SK-N-SH (cell line): ENCODE measurements around the gene PPP2R3B. TPM values are rescaled to one million over a fixed set of nuclear protein-coding genes. Genes with fewer than 3 reads are reported as not detected.

Experiments used
- CTCF ChIA-PET: fragments of 300-600, 350-600 bp; formaldehyde crosslinking; extraction: SDS; loops from one replicate; lab custom pipeline; 2021; lab: Yijun Ruan, JAX
- POLR2A ChIA-PET: fragments of 350-600 bp; sonication (Branson Sonifier 250); formaldehyde crosslinking; extraction: SDS; loops from one replicate; lab custom pipeline; 2020; ENCODE audit warnings: antibody characterized with exemption, inconsistent platforms; lab: Yijun Ruan, JAX
- DNase-seq: peaks from one replicate; pipeline ENCODE4 v3.0.0; 2012
- H2AFZ ChIP-seq: fragments of 200-600 bp; sonication (generic); 2 replicates; pipeline ENCODE4 v1.8.1; 2016; ENCODE audit warnings: antibody characterized with exemption, mild to moderate bottlenecking, low read depth
- H3F3A ChIP-seq: fragments of 200-600 bp; sonication (generic); replicated peaks from 2 replicates; pipeline ENCODE3; 2016; ENCODE audit warnings: antibody characterized with exemption, mild to moderate bottlenecking; ENCODE audit not compliant: insufficient read depth
- H3K27ac ChIP-seq, 2 experiments: fragments of 200-500 bp in 1 of 2; fragments of 200-600 bp in 1 of 2; sonication (Bioruptor generic) in 1 of 2; sonication (generic), shearing (Covaris generic) in 1 of 2; 2 replicates each; pipeline versions ENCODE4 v1.5.1 to v1.6.1; 2014 to 2016; ENCODE audit warnings: low read depth in 2 of 2, inconsistent platforms in 1 of 2, low read length in 1 of 2, mild to moderate bottlenecking in 1 of 2, mixed read lengths in 1 of 2
- H3K27me3 ChIP-seq: fragments of 200-600 bp; sonication (generic), shearing (Covaris generic); 2 replicates; pipeline ENCODE4 v1.6.1; 2016; ENCODE audit warnings: mixed run types; ENCODE audit not compliant: insufficient read depth
- H3K36me3 ChIP-seq, 2 experiments: fragments of 200-500 bp in 1 of 2; fragments of 200-600 bp in 1 of 2; sonication (Bioruptor generic) in 1 of 2; sonication (generic) in 1 of 2; replicated peaks in 1 of 2; 2 replicates each; pipeline versions ENCODE3 to v1.5.1; 2014 to 2016; ENCODE audit warnings: low read length in 1 of 2, mild to moderate bottlenecking in 1 of 2; ENCODE audit not compliant: insufficient read depth in 2 of 2, control insufficient read depth in 1 of 2
- H3K4me1 ChIP-seq, 2 experiments: fragments of 200-500 bp in 1 of 2; fragments of 200-600 bp in 1 of 2; sonication (Bioruptor generic) in 1 of 2; sonication (generic), shearing (Covaris generic) in 1 of 2; 2 replicates each; pipeline versions ENCODE4 v1.5.1 to v1.6.1; 2014 to 2016; ENCODE audit warnings: low read depth in 1 of 2, low read length in 1 of 2, mixed run types in 1 of 2; ENCODE audit not compliant: insufficient read depth in 2 of 2, control insufficient read depth in 1 of 2
- H3K4me2 ChIP-seq: fragments of 200-600 bp; sonication (generic), shearing (Covaris generic); 2 replicates; pipeline ENCODE4 v1.6.1; 2017; ENCODE audit warnings: mixed run types
- H3K4me3 ChIP-seq, 2 experiments: fragments of 200-500 bp in 1 of 2; fragments of 200-600 bp in 1 of 2; sonication (Bioruptor generic) in 1 of 2; sonication (generic), shearing (Covaris generic) in 1 of 2; 2 replicates each; pipeline versions ENCODE4 v1.5.1 to v1.8.1; 2014 to 2016; ENCODE audit warnings: low read depth in 2 of 2, inconsistent platforms in 1 of 2, low read length in 1 of 2, mild to moderate bottlenecking in 1 of 2, mixed read lengths in 1 of 2, moderate library complexity in 1 of 2
- H3K79me2 ChIP-seq: fragments of 200-600 bp; sonication (generic); 2 replicates; pipeline ENCODE4 v1.8.1; 2017; ENCODE audit warnings: mild to moderate bottlenecking; ENCODE audit not compliant: insufficient read depth
- H3K9ac ChIP-seq: fragments of 200-600 bp; sonication (generic); 2 replicates; pipeline ENCODE4 v1.6.1; 2017; ENCODE audit warnings: mixed run types
- H3K9me2 ChIP-seq: fragments of 200-600 bp; sonication (generic); 2 replicates; pipeline ENCODE4 v1.6.1; 2017; ENCODE audit warnings: mixed run types
- H3K9me3 ChIP-seq: fragments of 200-600 bp; sonication (generic); 2 replicates; pipeline ENCODE4 v1.6.1; 2017; ENCODE audit warnings: mixed run types, mild to moderate bottlenecking, moderate library complexity
- H4K20me1 ChIP-seq: fragments of 200-600 bp; sonication (generic); 2 replicates; pipeline ENCODE4 v1.6.1; 2017; ENCODE audit warnings: mild to moderate bottlenecking, mixed run types; ENCODE audit not compliant: insufficient read depth
- EP300 ChIP-seq, 2 experiments: IDR thresholded peaks; 2 replicates each; pipeline versions ENCODE4 v1.4.0 to v1.6.1; 2012; ENCODE audit warnings: borderline replicate concordance in 1 of 2, low read depth in 1 of 2, low read length in 1 of 2
- FOXJ3 ChIP-seq: sonication (generic); formaldehyde crosslinking; IDR thresholded peaks from 2 replicates; pipeline ENCODE4 v1.5.1; 2020; ENCODE audit warnings: mild to moderate bottlenecking, missing genetic modification reagents
- FOXM1 ChIP-seq: IDR thresholded peaks from 2 replicates; pipeline ENCODE4 v1.4.0; 2012; ENCODE audit warnings: low read depth, mild to moderate bottlenecking
- GABPA ChIP-seq: IDR thresholded peaks from 2 replicates; pipeline ENCODE4 v1.4.0; 2012; ENCODE audit warnings: low read depth, mild to moderate bottlenecking
- GATA2 ChIP-seq: sonication (generic); formaldehyde crosslinking; IDR thresholded peaks from 2 replicates; pipeline ENCODE4 v1.5.0; 2020; ENCODE audit warnings: mild to moderate bottlenecking, missing genetic modification reagents
- MEF2A ChIP-seq: IDR thresholded peaks from 2 replicates; pipeline ENCODE4 v1.4.0; 2012; ENCODE audit warnings: low read depth, borderline replicate concordance
- NRF1 ChIP-seq: IDR thresholded peaks from 2 replicates; pipeline ENCODE4 v1.6.1; 2012; ENCODE audit warnings: low read depth, mild to moderate bottlenecking, low read length
- RAD21 ChIP-seq: IDR thresholded peaks from 2 replicates; pipeline ENCODE4 v1.6.1; 2012; ENCODE audit warnings: mild to moderate bottlenecking, low read length
- RCOR1 ChIP-seq: fragments of 150-350 bp; IDR thresholded peaks from 2 replicates; pipeline ENCODE4 v1.6.1; 2017; ENCODE audit warnings: antibody characterized with exemption, low read length
- RXRA ChIP-seq: IDR thresholded peaks from 2 replicates; pipeline ENCODE4 v1.4.0; 2012; ENCODE audit warnings: low read depth, mild to moderate bottlenecking, borderline replicate concordance
- SIN3A ChIP-seq: IDR thresholded peaks from 2 replicates; pipeline ENCODE4 v1.6.1; 2012; ENCODE audit warnings: low read depth, mild to moderate bottlenecking, low read length, moderate library complexity, borderline replicate concordance
- SMC3 ChIP-seq: IDR thresholded peaks from 2 replicates; pipeline ENCODE4 v1.6.1; 2012; ENCODE audit warnings: low read depth, low read length, improper control_type of control experiment
- TAF1 ChIP-seq: IDR thresholded peaks from 2 replicates; pipeline ENCODE4 v1.6.1; 2012; ENCODE audit warnings: low read depth, mild to moderate bottlenecking, low read length, moderate library complexity, borderline replicate concordance
- TCF12 ChIP-seq: IDR thresholded peaks from 2 replicates; pipeline ENCODE4 v1.4.0; 2012
- TEAD4 ChIP-seq: IDR thresholded peaks from 2 replicates; pipeline ENCODE4 v1.4.0; 2012; ENCODE audit warnings: mild to moderate bottlenecking, borderline replicate concordance; ENCODE audit not compliant: insufficient read depth
- YY1 ChIP-seq: IDR thresholded peaks from 2 replicates; pipeline ENCODE4 v1.4.0; 2012; ENCODE audit warnings: low read depth, mild to moderate bottlenecking
- WGBS: methylation state at CpG from one replicate; pipeline ENCODE4 v1.1.6; 2017; ENCODE audit warnings: low lambda C conversion rate; 5-methylcytosine and 5-hydroxymethylcytosine counted together
- polyA plus RNA-seq, 3 experiments: library from polyadenylated mRNA; depleted of rRNA; stranded (reverse); fragments of >200 nt; gene quantifications; 2 replicates each; pipeline ENCODE4 v1.2.3, GENCODE V29; 2012
- TF ChIP-seq, protein P1 (sequence below): IDR thresholded peaks from 2 replicates; pipeline ENCODE4 v1.6.1; 2012; ENCODE audit warnings: mild to moderate bottlenecking, low read depth, low read length, moderate library complexity
- TF ChIP-seq, protein P2 (sequence below): fragments of 200-600 bp; sonication (generic); IDR thresholded peaks from 2 replicates; pipeline ENCODE4 v1.6.1; 2017; ENCODE audit warnings: antibody characterized with exemption, mild to moderate bottlenecking, moderate library complexity
- TF ChIP-seq, protein P3 (sequence below): fragments of 150-350 bp; IDR thresholded peaks from 2 replicates; pipeline ENCODE4 v1.6.1; 2016; ENCODE audit warnings: mild to moderate bottlenecking, low read depth, low read length
- TF ChIP-seq, protein P4 (sequence below): IDR thresholded peaks from 2 replicates; pipeline ENCODE4; 2012

The PPP2R3B gene
- polyA plus RNA-seq, 1 of the 3 experiments (the other 2 are of a cell fraction), result 19.4 TPM

DNA sequence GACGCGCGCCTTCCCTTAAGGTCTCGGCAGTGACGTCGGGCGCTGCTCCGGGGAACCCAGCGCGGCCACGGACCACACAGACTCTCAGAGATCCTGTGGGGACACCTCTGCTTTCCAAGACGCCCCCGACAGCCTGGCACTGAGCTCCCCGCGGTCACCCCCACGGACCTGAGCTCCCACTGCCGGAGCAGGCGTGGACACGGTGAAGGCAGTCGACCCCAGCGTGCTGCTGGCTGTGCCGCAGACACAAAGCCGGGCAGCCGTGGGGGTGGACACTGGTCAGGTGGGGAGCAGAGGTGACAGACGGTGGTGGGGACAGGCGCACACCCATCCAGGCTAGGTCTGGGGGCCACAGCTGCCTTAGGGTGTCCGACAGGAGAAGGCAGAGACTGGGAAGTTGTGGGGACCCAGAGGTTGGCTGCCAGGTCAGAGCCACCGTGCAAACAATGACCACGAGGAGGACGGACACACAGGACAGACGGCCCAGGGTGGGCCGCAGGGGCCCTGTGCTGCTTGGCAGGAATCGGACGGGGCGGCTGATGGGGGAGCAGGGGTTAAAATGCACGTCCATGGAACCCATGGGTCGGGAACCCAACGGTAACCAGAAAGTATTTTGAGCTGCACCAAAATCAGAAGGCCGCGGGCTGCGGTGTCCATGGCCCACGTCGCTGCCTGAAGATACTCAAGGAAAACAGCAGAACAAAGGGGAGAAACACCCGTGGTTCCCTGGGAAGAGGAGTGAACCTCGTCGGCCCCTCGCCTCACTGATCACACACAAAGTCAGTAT, 51.5 kb downstream of the PPP2R3B start:
- H3K9ac ChIP-seq, result no peak overlapping the region
- peaks cover 0 to 5% of the 10 kb centered on the region in 2 experiments for H3K36me3 ChIP-seq
- H3K4me1 ChIP-seq, result peaks cover 0 to 2% of the 10 kb centered on the region in 2 experiments; a peak in 1 of 4 replicates
- no peak for DNase-seq
- H3K4me3 ChIP-seq, result no peak overlapping the region
- TF ChIP-seq RAD21 (no peak), GATA2 (no peak), EP300 (IDR thresholded peaks at IDR 0.05; ENCODE audit: borderline replicate concordance in 1 of 2, low read depth in 1 of 2, low read length in 1 of 2) (no peak), RCOR1 (no peak), RXRA (no peak), GABPA (no peak)
- TF ChIP-seq, protein P1, sequence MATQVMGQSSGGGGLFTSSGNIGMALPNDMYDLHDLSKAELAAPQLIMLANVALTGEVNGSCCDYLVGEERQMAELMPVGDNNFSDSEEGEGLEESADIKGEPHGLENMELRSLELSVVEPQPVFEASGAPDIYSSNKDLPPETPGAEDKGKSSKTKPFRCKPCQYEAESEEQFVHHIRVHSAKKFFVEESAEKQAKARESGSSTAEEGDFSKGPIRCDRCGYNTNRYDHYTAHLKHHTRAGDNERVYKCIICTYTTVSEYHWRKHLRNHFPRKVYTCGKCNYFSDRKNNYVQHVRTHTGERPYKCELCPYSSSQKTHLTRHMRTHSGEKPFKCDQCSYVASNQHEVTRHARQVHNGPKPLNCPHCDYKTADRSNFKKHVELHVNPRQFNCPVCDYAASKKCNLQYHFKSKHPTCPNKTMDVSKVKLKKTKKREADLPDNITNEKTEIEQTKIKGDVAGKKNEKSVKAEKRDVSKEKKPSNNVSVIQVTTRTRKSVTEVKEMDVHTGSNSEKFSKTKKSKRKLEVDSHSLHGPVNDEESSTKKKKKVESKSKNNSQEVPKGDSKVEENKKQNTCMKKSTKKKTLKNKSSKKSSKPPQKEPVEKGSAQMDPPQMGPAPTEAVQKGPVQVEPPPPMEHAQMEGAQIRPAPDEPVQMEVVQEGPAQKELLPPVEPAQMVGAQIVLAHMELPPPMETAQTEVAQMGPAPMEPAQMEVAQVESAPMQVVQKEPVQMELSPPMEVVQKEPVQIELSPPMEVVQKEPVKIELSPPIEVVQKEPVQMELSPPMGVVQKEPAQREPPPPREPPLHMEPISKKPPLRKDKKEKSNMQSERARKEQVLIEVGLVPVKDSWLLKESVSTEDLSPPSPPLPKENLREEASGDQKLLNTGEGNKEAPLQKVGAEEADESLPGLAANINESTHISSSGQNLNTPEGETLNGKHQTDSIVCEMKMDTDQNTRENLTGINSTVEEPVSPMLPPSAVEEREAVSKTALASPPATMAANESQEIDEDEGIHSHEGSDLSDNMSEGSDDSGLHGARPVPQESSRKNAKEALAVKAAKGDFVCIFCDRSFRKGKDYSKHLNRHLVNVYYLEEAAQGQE, result no peak
- H3K27me3 ChIP-seq, result no peaks in the 10 kb centered on the region
- ChIA-PET POLR2A (no interaction called here), CTCF (no interaction called here)
- H3K4me2 ChIP-seq, result no peak overlapping the region
- no peaks in the 10 kb centered on the region for H4K20me1 ChIP-seq
- H3K27ac ChIP-seq, result no peak overlapping the region
- no peaks in the 10 kb centered on the region for H3K9me2 ChIP-seq
- H3K9me3 ChIP-seq, result no peaks in the 10 kb centered on the region
- H3K79me2 ChIP-seq, result no peaks in the 10 kb centered on the region
- WGBS, result 95% methylated on average over 47 of the region's 47 CpGs
- H2AFZ ChIP-seq, result no peak overlapping the region
- H3F3A ChIP-seq, result no peaks in the 10 kb centered on the region

DNA sequence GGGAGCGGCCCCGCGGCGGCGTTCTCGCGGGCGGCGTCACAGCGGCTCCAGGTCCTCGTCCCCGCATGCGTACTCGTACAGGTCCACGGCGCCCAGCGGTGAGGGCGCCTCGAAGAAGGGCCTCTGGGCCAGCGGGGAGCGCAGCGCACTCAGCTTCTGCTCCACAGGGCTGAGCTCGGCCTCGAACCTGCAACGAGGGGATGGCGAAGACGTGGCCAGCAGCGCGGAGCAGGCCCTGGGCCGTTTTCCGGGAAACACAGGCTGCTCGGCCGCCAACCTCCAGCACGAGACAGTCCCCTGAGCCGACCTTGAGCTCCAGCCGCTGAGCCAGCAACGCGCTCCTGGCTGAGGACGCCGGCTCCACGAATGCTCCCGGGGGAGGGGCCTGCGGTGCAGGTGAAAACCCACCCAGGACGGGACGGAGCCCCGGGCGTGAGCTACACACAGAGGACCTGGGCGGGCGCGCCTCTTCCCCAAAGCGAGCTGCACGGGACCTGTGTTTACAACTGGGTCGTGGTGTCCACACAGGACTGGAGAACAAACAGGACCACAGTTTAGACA, 52.3 kb downstream of the PPP2R3B start:
- no peak overlapping the region for H3K27ac ChIP-seq
- ChIA-PET POLR2A (no interaction called here), CTCF (no interaction called here)
- TF ChIP-seq, protein P2, sequence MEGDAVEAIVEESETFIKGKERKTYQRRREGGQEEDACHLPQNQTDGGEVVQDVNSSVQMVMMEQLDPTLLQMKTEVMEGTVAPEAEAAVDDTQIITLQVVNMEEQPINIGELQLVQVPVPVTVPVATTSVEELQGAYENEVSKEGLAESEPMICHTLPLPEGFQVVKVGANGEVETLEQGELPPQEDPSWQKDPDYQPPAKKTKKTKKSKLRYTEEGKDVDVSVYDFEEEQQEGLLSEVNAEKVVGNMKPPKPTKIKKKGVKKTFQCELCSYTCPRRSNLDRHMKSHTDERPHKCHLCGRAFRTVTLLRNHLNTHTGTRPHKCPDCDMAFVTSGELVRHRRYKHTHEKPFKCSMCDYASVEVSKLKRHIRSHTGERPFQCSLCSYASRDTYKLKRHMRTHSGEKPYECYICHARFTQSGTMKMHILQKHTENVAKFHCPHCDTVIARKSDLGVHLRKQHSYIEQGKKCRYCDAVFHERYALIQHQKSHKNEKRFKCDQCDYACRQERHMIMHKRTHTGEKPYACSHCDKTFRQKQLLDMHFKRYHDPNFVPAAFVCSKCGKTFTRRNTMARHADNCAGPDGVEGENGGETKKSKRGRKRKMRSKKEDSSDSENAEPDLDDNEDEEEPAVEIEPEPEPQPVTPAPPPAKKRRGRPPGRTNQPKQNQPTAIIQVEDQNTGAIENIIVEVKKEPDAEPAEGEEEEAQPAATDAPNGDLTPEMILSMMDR, result no peak
- TF ChIP-seq YY1 (no peak), SMC3 (no peak), FOXJ3 (CRISPR knock-in tag) (no peak), RXRA (no peak), TEAD4 (no peak), TAF1 (no peak), NRF1 (no peak), MEF2A (no peak), RAD21 (no peak), TCF12 (no peak), FOXM1 (no peak), SIN3A (no peak)
- TF ChIP-seq, protein P3, sequence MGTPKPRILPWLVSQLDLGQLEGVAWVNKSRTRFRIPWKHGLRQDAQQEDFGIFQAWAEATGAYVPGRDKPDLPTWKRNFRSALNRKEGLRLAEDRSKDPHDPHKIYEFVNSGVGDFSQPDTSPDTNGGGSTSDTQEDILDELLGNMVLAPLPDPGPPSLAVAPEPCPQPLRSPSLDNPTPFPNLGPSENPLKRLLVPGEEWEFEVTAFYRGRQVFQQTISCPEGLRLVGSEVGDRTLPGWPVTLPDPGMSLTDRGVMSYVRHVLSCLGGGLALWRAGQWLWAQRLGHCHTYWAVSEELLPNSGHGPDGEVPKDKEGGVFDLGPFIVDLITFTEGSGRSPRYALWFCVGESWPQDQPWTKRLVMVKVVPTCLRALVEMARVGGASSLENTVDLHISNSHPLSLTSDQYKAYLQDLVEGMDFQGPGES, result no peak
- TF ChIP-seq, protein P4, sequence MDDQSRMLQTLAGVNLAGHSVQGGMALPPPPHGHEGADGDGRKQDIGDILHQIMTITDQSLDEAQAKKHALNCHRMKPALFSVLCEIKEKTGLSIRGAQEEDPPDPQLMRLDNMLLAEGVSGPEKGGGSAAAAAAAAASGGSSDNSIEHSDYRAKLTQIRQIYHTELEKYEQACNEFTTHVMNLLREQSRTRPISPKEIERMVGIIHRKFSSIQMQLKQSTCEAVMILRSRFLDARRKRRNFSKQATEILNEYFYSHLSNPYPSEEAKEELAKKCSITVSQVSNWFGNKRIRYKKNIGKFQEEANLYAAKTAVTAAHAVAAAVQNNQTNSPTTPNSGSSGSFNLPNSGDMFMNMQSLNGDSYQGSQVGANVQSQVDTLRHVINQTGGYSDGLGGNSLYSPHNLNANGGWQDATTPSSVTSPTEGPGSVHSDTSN, result no peak

More for the DNA sequence above, 52.3 kb downstream of the PPP2R3B start:
- Histone ChIP-seq H3K9ac (no peak overlapping the region), H3K4me1 (peaks cover 0 to 2% of the 10 kb centered on the region in 2 experiments; a peak in 1 of 4 replicates), H3K36me3 (peaks cover 0 to 5% of the 10 kb centered on the region in 2 experiments), H3K27me3 (no peaks in the 10 kb centered on the region), H3K9me2 (no peaks in the 10 kb centered on the region), H3K4me2 (no peak overlapping the region), H3K4me3 (no peak overlapping the region), H3K79me2 (no peaks in the 10 kb centered on the region), H3K9me3 (no peaks in the 10 kb centered on the region), H2AFZ (no peak overlapping the region), H4K20me1 (no peaks in the 10 kb centered on the region), H3F3A (no peaks in the 10 kb centered on the region)
- 98% methylated on average over 19 of the region's 53 CpGs for WGBS
- DNase-seq, result no peak
